Keratinocyte (primary cell): ENCODE measurements around the gene PEPD. TPM values are rescaled to one million over a fixed set of nuclear protein-coding genes. Genes with fewer than 3 reads are reported as not detected.

Experiments used
- DNase-seq: peaks from one replicate; pipeline ENCODE4 v3.0.0-alpha.2; 2011; ENCODE audit warnings: low read depth, missing footprints, low spot score
- FAIRE-seq: peaks from 2 replicates; lab custom pipeline; 2011; peaks lifted over from hg19 to GRCh38; lab: Jason Lieb, UNC
- H2AFZ ChIP-seq: 2 replicates; pipeline ENCODE4 v1.6.0; 2012; ENCODE audit warnings: low read length, control low read depth, inconsistent platforms; ENCODE audit not compliant: control insufficient read depth
- H3K27ac ChIP-seq: 2 replicates; pipeline ENCODE4 v1.5.1; 2011; ENCODE audit warnings: low read length; ENCODE audit not compliant: control insufficient read depth, insufficient read depth
- H3K27me3 ChIP-seq: 3 replicates; pipeline ENCODE4 v1.6.0; 2011; ENCODE audit warnings: low read length; ENCODE audit not compliant: control insufficient read depth, insufficient read depth; ENCODE audit errors: extremely low read depth
- H3K36me3 ChIP-seq, 2 experiments: 2 replicates in 1 of 2; 3 replicates in 1 of 2; pipeline ENCODE4 v1.5.1; 2011; ENCODE audit warnings: low read length in 2 of 2, mild to moderate bottlenecking in 1 of 2; ENCODE audit not compliant: control insufficient read depth in 2 of 2, insufficient read depth in 2 of 2; ENCODE audit errors: extremely low read depth in 1 of 2
- H3K4me1 ChIP-seq: 3 replicates; pipeline ENCODE4 v1.5.1; 2011; ENCODE audit warnings: low read length; ENCODE audit not compliant: control insufficient read depth, insufficient read depth; ENCODE audit errors: extremely low read depth
- H3K4me2 ChIP-seq: 3 replicates; pipeline ENCODE4 v1.6.0; 2011; ENCODE audit warnings: low read depth, low read length; ENCODE audit not compliant: control insufficient read depth, insufficient read depth; ENCODE audit errors: extremely low read depth
- H3K4me3 ChIP-seq, 3 experiments: fragments of 200-600 bp in 1 of 3; sonication (generic) in 1 of 3; 2 replicates in 2 of 3; 3 replicates in 1 of 3; pipeline ENCODE4 v1.5.1; 2011 to 2016; ENCODE audit warnings: low read length in 3 of 3, mild to moderate bottlenecking in 3 of 3, control low read depth in 2 of 3, inconsistent platforms in 1 of 3, low read depth in 1 of 3, mixed read lengths in 1 of 3, mixed run types in 1 of 3, moderate library complexity in 1 of 3; ENCODE audit not compliant: control insufficient read depth in 2 of 3, insufficient read depth in 2 of 3; ENCODE audit errors: extremely low read depth in 1 of 3
- H3K79me2 ChIP-seq: 2 replicates; pipeline ENCODE4 v1.6.0; 2012; ENCODE audit warnings: low read length; ENCODE audit not compliant: control insufficient read depth, insufficient read depth
- H3K9ac ChIP-seq: 3 replicates; pipeline ENCODE4 v1.6.0; 2011; ENCODE audit warnings: low read length; ENCODE audit not compliant: control insufficient read depth, insufficient read depth; ENCODE audit errors: extremely low read depth
- H3K9me1 ChIP-seq: 3 replicates; pipeline ENCODE4 v1.6.0; 2011; ENCODE audit warnings: low read length; ENCODE audit not compliant: control insufficient read depth, insufficient read depth; ENCODE audit errors: extremely low read depth
- H3K9me3 ChIP-seq: 2 replicates; pipeline ENCODE4 v1.5.1; 2012; ENCODE audit warnings: low read depth, low read length; ENCODE audit not compliant: control insufficient read depth
- H4K20me1 ChIP-seq: 3 replicates; pipeline ENCODE4 v1.6.0; 2011; ENCODE audit warnings: low read length; ENCODE audit not compliant: control insufficient read depth, insufficient read depth; ENCODE audit errors: extremely low read depth
- CTCF ChIP-seq, 3 experiments: IDR thresholded peaks in 1 of 3; conservative IDR thresholded peaks in 1 of 3; optimal IDR thresholded peaks in 1 of 3; 2 replicates in 2 of 3; 3 replicates in 1 of 3; pipeline versions ENCODE3 to v1.5.1; 2011; ENCODE audit warnings: low read length in 3 of 3, mild to moderate bottlenecking in 3 of 3, moderate library complexity in 2 of 3, control low read depth in 1 of 3, inconsistent platforms in 1 of 3; ENCODE audit not compliant: insufficient read depth in 2 of 3; ENCODE audit errors: extremely low read depth in 1 of 3
- EZH2 ChIP-seq: IDR thresholded peaks from one replicate; pipeline ENCODE4 v1.6.1; 2012; ENCODE audit warnings: inconsistent platforms, mild to moderate bottlenecking, low read length, moderate library complexity
- dilution Hi-C: fragments of 300-500 bp; cut with MboI; formaldehyde crosslinking; loops from one replicate; pipeline ENCODE4 v1.7.0; 2020; ENCODE audit warnings: low sequenced_read_pairs; ENCODE audit not compliant: extremely low pct_ligation_motif_present
- polyA plus RNA-seq, 5 experiments: library from polyadenylated mRNA; depleted of rRNA in 3 of 5; stranded (reverse) in 3 of 5; stranded (forward) in 1 of 5; unstranded in 1 of 5; fragments of >200 nt; gene quantifications; 1 replicate in 1 of 5; 2 replicates in 3 of 5; 3 replicates in 1 of 5; pipeline versions ENCODE4 v1.2.1 to v1.2.3, GENCODE V29; 2011 to 2012; ENCODE audit warnings: missing spikeins in 2 of 5, low read depth in 1 of 5, low replicate concordance in 1 of 5

Gene PEPD
- polyA plus RNA-seq, 1 donor (not counting 4 experiments of a cell fraction or from before 2014, with no cell fraction given), result 36.9 TPM

GRCh38 chr19:33402421-33403220 is 119.0 kb downstream of the PEPD start:
- no peaks in the 10 kb centered on the region for H3K36me3 ChIP-seq

GRCh38 chr19:33401683-33402420 is 119.7 kb downstream of the PEPD start:
- no peak overlapping the region for H3K4me2 ChIP-seq
- no peaks in the 10 kb centered on the region for H3K27me3 ChIP-seq
- H3K79me2 ChIP-seq, result no peaks in the 10 kb centered on the region
- dilution Hi-C loops, result no loop called here
- H2AFZ ChIP-seq, result no peak overlapping the region
- H3K27ac ChIP-seq, result no peak overlapping the region
- no peaks in the 10 kb centered on the region for H3K9me3 ChIP-seq
- no peak overlapping the region for H3K9ac ChIP-seq
- no peak overlapping the region for H3K4me3 ChIP-seq
- DNase-seq (no peak), FAIRE-seq (no peak)
- H3K4me1 ChIP-seq, result no peaks in the 10 kb centered on the region
- H3K9me1 ChIP-seq, result no peaks in the 10 kb centered on the region
- H3K36me3 ChIP-seq, result no peaks in the 10 kb centered on the region
- no peak for TF ChIP-seq CTCF (optimal IDR thresholded peaks at IDR 0.05 in 1 of 3, IDR thresholded peaks at IDR 0.05 in 1 of 3, conservative IDR thresholded peaks at IDR 0.05 in 1 of 3; ENCODE audit: extremely low read depth in 1 of 3, insufficient read depth in 2 of 3, low read length in 3 of 3)
- no peak for TF ChIP-seq EZH2
- no peaks in the 10 kb centered on the region for H4K20me1 ChIP-seq

More at GRCh38 chr19:33402421-33403220, 119.0 kb downstream of the PEPD start:
- DNase-seq (no peak), FAIRE-seq (no peak)
- H3K4me2 ChIP-seq, result no peak overlapping the region
- H3K9ac ChIP-seq, result no peak overlapping the region
- H3K9me3 ChIP-seq, result no peaks in the 10 kb centered on the region
- dilution Hi-C loops, result no loop called here
- no peaks in the 10 kb centered on the region for H3K4me1 ChIP-seq
- H2AFZ ChIP-seq, result no peak overlapping the region
- H3K9me1 ChIP-seq, result no peaks in the 10 kb centered on the region
- H3K27ac ChIP-seq, result no peak overlapping the region
- H3K27me3 ChIP-seq, result no peaks in the 10 kb centered on the region
- H3K79me2 ChIP-seq, result no peaks in the 10 kb centered on the region
- TF ChIP-seq EZH2, result no peak
- TF ChIP-seq CTCF (optimal IDR thresholded peaks at IDR 0.05 in 1 of 3, IDR thresholded peaks at IDR 0.05 in 1 of 3, conservative IDR thresholded peaks at IDR 0.05 in 1 of 3; ENCODE audit: extremely low read depth in 1 of 3, insufficient read depth in 2 of 3, low read length in 3 of 3), result peak; percentile 20 to 39 (median 21)
- no peak overlapping the region for H3K4me3 ChIP-seq
- H4K20me1 ChIP-seq, result no peaks in the 10 kb centered on the region
